Right renal pelvis (tissue), 4 donors: Measurements from ENCODE around the gene TAP1. TPM values are rescaled to one million over a fixed set of nuclear protein-coding genes. Genes with fewer than 3 reads are reported as not detected.

ENCODE experiments used
- DNase-seq, 4 donors: peaks; one replicate each; pipeline ENCODE4 v3.0.0-alpha.2; 2013; ENCODE audit warnings: low read depth in 4 of 4, low spot score in 3 of 4, missing footprints in 1 of 4
- polyA plus RNA-seq, 4 donors: library from polyadenylated mRNA; unstranded; fragments of 120-200 nt; gene quantifications; one replicate each; pipeline ENCODE4 v1.2.1, GENCODE V29; 2013; ENCODE audit not compliant: insufficient read length in 4 of 4

The TAP1 gene
- polyA plus RNA-seq, 4 donors, result 10.0 to 12.7 (median 10.8) TPM

- DNase-seq, result no peak
Observed at GRCh38 chr6:32865724-32866443, 12.4 kb upstream of the TAP1 start.

- DNase-seq, result no peak
Observed at GRCh38 chr6:32862725-32863124, 9.2 kb upstream of the TAP1 start.

- no peak for DNase-seq
Observed at GRCh38 chr6:32860674-32861073, 7.2 kb upstream of the TAP1 start.

- no peak for DNase-seq
Observed at GRCh38 chr6:32858194-32858593, 4.7 kb upstream of the TAP1 start.

GRCh38 chr6:32857156-32857891 lies 3.8 kb upstream of the TAP1 start:
- DNase-seq, result no peak

- DNase-seq, result no peak
Observed at GRCh38 chr6:32855467-32856174, 2.1 kb upstream of the TAP1 start.

- peak in 1 of 4 donors; percentile 12 for DNase-seq
Observed at GRCh38 chr6:32854376-32855178, 1.1 kb upstream of the TAP1 start.

- peak in 1 of 4 donors; percentile 12 for DNase-seq
Observed at GRCh38 chr6:32852844-32853540, 512 bp downstream of the TAP1 start.

GRCh38 chr6:32852018-32852843 lies 1.3 kb downstream of the TAP1 start:
- no peak for DNase-seq

- DNase-seq, result no peak
Observed at GRCh38 chr6:32851025-32851424, 2.5 kb downstream of the TAP1 start.

- no peak for DNase-seq
Observed at GRCh38 chr6:32849126-32849525, 4.4 kb downstream of the TAP1 start.

- DNase-seq, result no peak
Observed at GRCh38 chr6:32847795-32848194, 5.7 kb downstream of the TAP1 start.

GRCh38 chr6:32847004-32847403 lies 6.5 kb downstream of the TAP1 start:
- DNase-seq, result no peak

- DNase-seq, result no peak
Observed at GRCh38 chr6:32845384-32845884, 8.1 kb downstream of the TAP1 start.

GRCh38 chr6:32844839-32845383 lies 8.6 kb downstream of the TAP1 start:
- DNase-seq, result no peak

- DNase-seq, result peak; percentile 89 to 92 (median 91)
Observed at GRCh38 chr6:32843979-32844838, 9.3 kb downstream of the TAP1 start, which contains the start of gene PSMB8. PSMB8 (minus strand) TSS chr6:32844047; CDS start chr6:32843996, 51 bp downstream.

- DNase-seq, result no peak
Observed at GRCh38 chr6:32843331-32843978, 10.0 kb downstream of the TAP1 start.
